ENCODE data around the gene ELFN2.

Gene ELFN2

DNA sequence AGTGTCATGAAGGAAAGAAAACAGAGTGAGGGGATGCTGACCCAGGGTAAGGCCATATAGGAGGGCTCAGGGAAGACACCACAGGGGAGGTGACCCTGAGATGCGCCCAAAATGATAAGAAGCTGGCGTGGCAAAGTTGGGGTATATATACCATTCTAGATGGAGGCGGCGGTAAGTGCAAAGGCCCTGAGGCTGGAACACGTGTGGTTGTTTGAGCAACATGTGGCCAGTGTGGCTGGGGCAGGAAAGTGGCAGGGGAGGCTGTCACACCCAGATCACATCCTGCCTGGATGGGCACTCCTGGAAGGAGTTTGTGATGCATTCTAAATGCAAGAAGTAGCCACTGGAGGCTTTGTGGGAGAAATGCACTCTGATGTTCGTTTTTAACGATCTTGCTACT is 74.8 kb downstream of the ELFN2 start:
- H3K27me3 ChIP-seq (replicated peaks; ENCODE audit: control insufficient read depth, insufficient read depth, low read length): peaks cover 66% of the 10 kb centered on the region
- no peak for DNase-seq (ENCODE audit: low read depth)
- no peaks in the 10 kb centered on the region for H3K36me3 ChIP-seq (ENCODE audit: control insufficient read depth, insufficient read depth, low read length, severe bottlenecking)
- H3K4me3 ChIP-seq (ENCODE audit: low read length): no peak overlapping the region
- peaks cover 3% of the 10 kb centered on the region for H3K9me3 ChIP-seq (ENCODE audit: control insufficient read depth, low read length)
- no peaks in the 10 kb centered on the region for H3K4me1 ChIP-seq (ENCODE audit: control insufficient read depth, insufficient read depth, low read length)
- no peak overlapping the region for H3K9ac ChIP-seq (ENCODE audit: low read length)

DNA sequence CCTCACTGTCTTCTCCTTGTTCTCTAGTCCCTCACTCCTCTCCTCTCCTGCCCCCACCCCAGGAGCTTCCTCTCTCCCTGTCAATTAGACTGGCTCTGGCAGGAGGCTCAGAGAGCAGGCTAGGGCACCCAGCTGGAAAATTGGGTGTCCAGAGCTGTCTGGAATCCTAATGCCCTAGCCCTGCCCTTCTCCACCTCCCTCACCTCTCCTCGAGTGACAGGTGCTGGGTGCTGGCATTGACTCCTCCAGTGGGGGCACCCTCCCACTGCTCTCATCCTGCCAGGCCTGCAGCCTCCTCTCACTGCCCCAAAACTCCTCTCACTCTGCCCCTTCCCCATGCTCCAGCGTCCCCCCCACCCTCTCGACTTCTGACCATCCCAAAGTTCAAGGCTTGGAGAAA is 76.0 kb downstream of the ELFN2 start:
- H3K27me3 ChIP-seq (replicated peaks; ENCODE audit: control insufficient read depth, insufficient read depth, low read length): peaks cover 53% of the 10 kb centered on the region
- no peak overlapping the region for H3K9ac ChIP-seq (ENCODE audit: low read length)
- no peak for DNase-seq (ENCODE audit: low read depth)

DNA sequence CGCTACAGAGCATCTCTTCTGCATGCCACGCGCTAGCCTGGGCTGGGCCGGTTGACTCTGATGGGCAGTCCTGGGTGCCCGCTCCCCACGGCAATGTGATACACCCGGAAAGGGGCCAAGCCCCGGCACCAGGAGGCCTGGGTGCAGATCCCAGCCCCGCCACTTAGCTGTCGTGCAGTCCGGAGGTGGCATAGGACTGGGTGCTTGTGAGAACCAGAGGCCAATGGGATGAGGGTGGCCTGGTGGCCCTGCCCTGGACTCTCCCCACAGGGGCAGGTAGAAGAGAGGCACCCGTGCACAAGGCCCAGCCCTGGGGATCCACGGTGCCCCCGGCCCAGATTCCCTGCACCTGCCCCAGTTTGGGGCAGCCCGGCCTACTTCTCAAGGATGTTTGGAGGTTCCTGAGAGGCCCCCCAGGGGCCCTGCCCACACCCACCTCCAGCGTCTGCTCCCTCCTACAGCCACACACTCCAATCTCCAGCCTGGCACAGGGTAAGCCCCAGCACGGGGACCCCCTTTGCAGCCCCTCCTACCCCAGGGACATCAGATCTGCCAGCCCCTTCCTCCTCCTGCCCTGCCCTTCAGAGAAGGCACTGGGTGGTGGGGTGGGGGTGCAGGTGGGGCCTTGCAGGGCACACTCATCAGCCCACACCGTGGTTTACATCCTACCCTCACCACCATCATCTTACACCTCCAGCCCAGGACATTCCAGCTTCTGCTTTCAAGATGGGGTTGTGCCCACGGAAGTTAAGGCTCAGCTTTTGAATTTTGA is 78.0 kb downstream of the ELFN2 start:
- Histone ChIP-seq H3K4me1 (ENCODE audit: control insufficient read depth, insufficient read depth, low read length) (peaks cover 12% of the 10 kb centered on the region), H3K27me3 (replicated peaks; ENCODE audit: control insufficient read depth, insufficient read depth, low read length) (peaks cover 35% of the 10 kb centered on the region), H3K9ac (ENCODE audit: low read length) (no peak overlapping the region), H3K9me3 (ENCODE audit: control insufficient read depth, low read length) (no peaks in the 10 kb centered on the region), H3K4me3 (ENCODE audit: low read length) (no peak overlapping the region), H3K36me3 (ENCODE audit: control insufficient read depth, insufficient read depth, low read length, severe bottlenecking) (no peaks in the 10 kb centered on the region)
- no peak for DNase-seq (ENCODE audit: low read depth)

More for the DNA sequence above, 76.0 kb downstream of the ELFN2 start:
- no peaks in the 10 kb centered on the region for H3K36me3 ChIP-seq (ENCODE audit: control insufficient read depth, insufficient read depth, low read length, severe bottlenecking)
- H3K4me3 ChIP-seq (ENCODE audit: low read length): no peak overlapping the region
- peaks cover 5% of the 10 kb centered on the region for H3K4me1 ChIP-seq (ENCODE audit: control insufficient read depth, insufficient read depth, low read length)
- H3K9me3 ChIP-seq (ENCODE audit: control insufficient read depth, low read length): no peaks in the 10 kb centered on the region

DNA sequence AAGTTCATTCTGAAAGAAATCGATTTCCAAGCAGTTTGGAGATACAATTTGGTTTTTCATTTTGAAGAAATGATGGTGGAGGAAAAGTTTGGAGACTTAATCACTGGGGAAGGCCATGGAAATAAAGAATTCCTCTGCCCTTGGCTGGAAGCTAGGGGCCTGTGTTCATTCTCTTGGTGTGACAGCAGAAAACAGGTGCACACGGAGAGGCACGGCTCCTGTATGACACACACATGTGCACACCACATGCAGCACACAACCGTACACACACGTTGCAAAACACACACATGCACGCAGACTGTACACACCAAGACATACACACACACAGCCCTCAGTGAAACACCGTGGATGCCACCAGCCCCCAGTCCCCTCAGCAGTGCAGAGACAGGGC is 80.8 kb downstream of the ELFN2 start:
- DNase-seq (ENCODE audit: low read depth): no peak
- H3K4me3 ChIP-seq (ENCODE audit: low read length): no peak overlapping the region
- H3K9ac ChIP-seq (ENCODE audit: low read length): no peak overlapping the region
- H3K36me3 ChIP-seq (ENCODE audit: control insufficient read depth, insufficient read depth, low read length, severe bottlenecking): no peaks in the 10 kb centered on the region
- H3K27me3 ChIP-seq (replicated peaks; ENCODE audit: control insufficient read depth, insufficient read depth, low read length): peaks cover 26% of the 10 kb centered on the region
- no peaks in the 10 kb centered on the region for H3K9me3 ChIP-seq (ENCODE audit: control insufficient read depth, low read length)
- peaks cover 12% of the 10 kb centered on the region for H3K4me1 ChIP-seq (ENCODE audit: control insufficient read depth, insufficient read depth, low read length)

DNA sequence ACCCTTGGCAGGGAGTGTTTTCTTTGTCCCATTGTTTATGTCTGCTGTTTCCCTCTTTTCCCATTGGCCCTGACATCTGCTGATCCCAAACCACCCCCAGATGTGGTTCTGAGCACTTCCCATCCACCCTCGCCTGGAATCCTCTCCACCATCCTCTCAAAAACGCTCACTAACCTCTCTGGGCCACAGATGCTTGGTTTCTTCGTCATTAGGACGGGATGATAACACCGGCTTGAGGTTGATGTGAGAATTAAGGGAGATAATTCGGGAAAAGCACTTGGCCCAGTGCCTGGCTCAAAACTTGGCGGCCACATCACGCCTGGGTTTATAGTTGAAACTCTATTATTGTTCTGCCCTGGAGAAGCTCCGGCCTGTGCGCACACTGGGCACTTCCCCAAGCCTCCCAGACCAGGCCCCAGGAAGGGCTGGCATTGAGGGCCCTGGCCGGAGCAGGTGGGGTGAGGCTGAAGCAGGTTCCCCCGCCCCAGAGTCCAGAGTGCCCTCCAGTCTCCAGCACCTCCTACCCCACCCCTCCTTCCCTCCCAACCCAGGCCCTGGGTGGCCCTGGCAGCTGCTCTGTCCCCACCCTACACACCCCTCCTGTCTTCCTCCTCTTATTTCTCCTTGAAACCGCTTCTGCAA is 81.3 kb downstream of the ELFN2 start:
- Histone ChIP-seq H3K4me3 (ENCODE audit: low read length) (no peak overlapping the region), H3K9ac (ENCODE audit: low read length) (no peak overlapping the region), H3K36me3 (ENCODE audit: control insufficient read depth, insufficient read depth, low read length, severe bottlenecking) (no peaks in the 10 kb centered on the region), H3K4me1 (ENCODE audit: control insufficient read depth, insufficient read depth, low read length) (peaks cover 12% of the 10 kb centered on the region), H3K27me3 (replicated peaks; ENCODE audit: control insufficient read depth, insufficient read depth, low read length) (peaks cover 25% of the 10 kb centered on the region), H3K9me3 (ENCODE audit: control insufficient read depth, low read length) (no peaks in the 10 kb centered on the region)
- peak; percentile 37 for DNase-seq (ENCODE audit: low read depth)

DNA sequence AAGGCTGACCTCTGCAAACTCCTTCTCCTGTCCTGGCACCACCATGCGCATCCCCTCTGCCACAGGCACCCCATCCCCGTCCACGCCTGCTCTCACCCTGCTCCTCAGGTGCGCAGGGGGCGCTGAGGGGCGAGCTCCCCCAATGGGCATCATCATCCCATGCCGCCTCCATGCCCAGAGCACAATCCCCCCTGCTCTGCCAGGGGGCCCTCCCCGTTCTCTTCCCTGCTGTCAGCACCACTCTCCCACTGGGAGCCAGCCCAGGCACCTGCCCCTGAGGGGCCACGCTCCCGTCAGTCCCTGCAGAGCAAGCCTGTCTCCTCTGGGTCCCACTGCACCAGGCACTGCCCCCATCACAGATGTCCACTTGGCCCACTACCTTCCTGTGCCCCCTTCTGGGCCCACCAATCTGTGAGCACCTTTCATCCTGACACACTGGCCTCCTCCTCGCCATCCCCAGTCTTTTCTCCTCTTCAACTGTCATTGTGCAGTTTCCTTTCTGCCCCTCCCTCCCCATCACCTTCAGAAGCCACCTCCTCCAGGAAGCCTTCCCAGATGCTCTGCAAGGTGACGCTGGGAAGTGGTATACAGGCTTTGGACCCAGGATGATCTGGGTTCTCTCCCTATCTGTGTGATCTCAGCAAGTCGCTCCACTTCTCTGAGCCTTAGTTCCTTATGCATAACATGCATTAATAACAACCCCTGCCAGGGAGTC is 82.4 kb downstream of the ELFN2 start:
- peaks cover 12% of the 10 kb centered on the region for H3K4me1 ChIP-seq (ENCODE audit: control insufficient read depth, insufficient read depth, low read length)
- no peak overlapping the region for H3K9ac ChIP-seq (ENCODE audit: low read length)
- no peaks in the 10 kb centered on the region for H3K9me3 ChIP-seq (ENCODE audit: control insufficient read depth, low read length)
- DNase-seq (ENCODE audit: low read depth): no peak
- no peaks in the 10 kb centered on the region for H3K36me3 ChIP-seq (ENCODE audit: control insufficient read depth, insufficient read depth, low read length, severe bottlenecking)
- H3K27me3 ChIP-seq (replicated peaks; ENCODE audit: control insufficient read depth, insufficient read depth, low read length): peaks cover 27% of the 10 kb centered on the region
- H3K4me3 ChIP-seq (ENCODE audit: low read length): no peak overlapping the region

DNA sequence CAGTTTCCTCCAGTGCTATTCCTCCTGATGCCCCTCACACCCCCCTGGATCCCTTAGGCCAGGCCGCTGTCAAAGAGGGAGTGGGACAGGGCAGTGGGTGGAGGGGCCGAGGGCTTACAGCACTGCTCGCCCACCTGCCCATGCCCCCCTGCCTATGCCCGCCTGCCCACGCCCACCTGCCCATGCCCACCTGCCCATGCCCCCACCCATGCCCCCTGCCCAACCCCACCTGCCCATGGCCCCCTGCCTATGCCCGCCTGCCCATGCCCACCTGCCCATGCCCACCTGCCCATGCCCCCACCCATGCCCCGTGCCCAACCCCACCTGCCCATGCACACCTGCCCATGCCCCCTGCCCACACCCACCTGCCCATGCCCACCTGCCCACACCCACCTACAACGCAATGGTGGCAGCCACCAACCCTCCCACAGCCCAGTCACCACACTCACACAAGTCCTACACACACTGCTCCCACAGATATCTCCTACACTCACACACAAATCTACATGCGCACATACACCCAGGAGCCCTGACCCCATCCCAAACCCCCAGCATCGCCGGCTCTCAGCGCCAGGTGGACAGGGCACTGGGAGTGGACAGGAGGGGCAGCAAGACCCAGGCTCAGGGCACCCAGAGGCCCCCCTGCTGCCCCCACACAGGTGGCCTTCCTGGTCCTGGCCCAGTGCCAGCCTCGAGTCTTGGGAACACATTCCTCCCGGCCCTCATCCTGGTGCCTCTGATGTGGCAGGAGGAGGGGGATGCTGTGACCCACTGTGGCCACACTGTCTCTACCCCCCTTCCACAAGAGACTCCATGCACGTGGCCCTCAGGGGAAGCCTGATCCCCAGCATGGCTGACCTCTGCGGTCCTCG is 83.2 kb downstream of the ELFN2 start:
- Histone ChIP-seq H3K9ac (ENCODE audit: low read length) (no peak overlapping the region), H3K36me3 (ENCODE audit: control insufficient read depth, insufficient read depth, low read length, severe bottlenecking) (no peaks in the 10 kb centered on the region), H3K27me3 (replicated peaks; ENCODE audit: control insufficient read depth, insufficient read depth, low read length) (peaks cover 29% of the 10 kb centered on the region), H3K9me3 (ENCODE audit: control insufficient read depth, low read length) (no peaks in the 10 kb centered on the region), H3K4me1 (ENCODE audit: control insufficient read depth, insufficient read depth, low read length) (peaks cover 12% of the 10 kb centered on the region), H3K4me3 (ENCODE audit: low read length) (no peak overlapping the region)
- no peak for DNase-seq (ENCODE audit: low read depth)

DNA sequence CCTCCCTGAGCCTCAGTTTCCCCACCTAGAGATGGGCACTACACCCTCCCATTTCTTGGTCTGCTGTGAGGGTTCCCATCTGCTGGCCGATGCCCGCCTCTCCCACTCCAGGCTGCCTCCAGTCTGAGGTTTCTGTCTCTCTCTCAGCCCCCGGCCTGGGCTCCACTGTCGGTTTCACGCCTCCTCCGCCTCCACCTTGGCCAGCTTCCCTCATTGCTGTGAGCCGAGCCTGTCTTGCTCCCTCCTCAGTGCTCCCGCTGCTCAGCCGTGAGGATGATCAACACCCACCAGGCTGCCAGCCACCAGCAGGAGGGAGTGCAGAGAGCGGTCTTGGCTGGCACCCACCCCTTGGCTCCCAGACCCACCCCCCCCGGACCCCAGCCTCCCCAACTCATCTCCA is 83.9 kb downstream of the ELFN2 start:
- no peak overlapping the region for H3K4me3 ChIP-seq (ENCODE audit: low read length)
- H3K9me3 ChIP-seq (ENCODE audit: control insufficient read depth, low read length): no peaks in the 10 kb centered on the region
- H3K9ac ChIP-seq (ENCODE audit: low read length): no peak overlapping the region
- H3K4me1 ChIP-seq (ENCODE audit: control insufficient read depth, insufficient read depth, low read length): peaks cover 12% of the 10 kb centered on the region
- H3K27me3 ChIP-seq (replicated peaks; ENCODE audit: control insufficient read depth, insufficient read depth, low read length): peaks cover 33% of the 10 kb centered on the region
- H3K36me3 ChIP-seq (ENCODE audit: control insufficient read depth, insufficient read depth, low read length, severe bottlenecking): no peaks in the 10 kb centered on the region
- no peak for DNase-seq (ENCODE audit: low read depth)

DNA sequence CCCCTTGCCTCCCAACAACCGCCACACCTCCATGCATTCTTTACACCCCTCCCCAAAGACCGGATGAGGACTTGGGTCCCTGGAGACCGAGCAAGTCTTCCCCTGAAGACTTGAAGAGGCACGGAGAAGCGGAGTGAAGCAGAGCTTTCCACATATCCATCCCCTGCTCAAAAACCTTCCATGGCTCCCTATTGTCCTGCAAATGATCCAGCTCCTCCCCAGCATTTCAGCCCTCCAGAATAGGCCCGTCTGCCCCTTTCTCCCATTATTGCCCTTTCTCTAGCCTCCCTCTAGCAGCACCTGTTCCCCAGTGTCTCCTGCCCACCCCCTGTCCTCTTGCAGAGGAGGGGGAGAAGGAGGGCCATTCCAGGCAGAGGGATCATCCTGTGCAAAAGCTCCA is 85.2 kb downstream of the ELFN2 start:
- no peaks in the 10 kb centered on the region for H3K36me3 ChIP-seq (ENCODE audit: control insufficient read depth, insufficient read depth, low read length, severe bottlenecking)
- peaks cover 35% of the 10 kb centered on the region for H3K27me3 ChIP-seq (replicated peaks; ENCODE audit: control insufficient read depth, insufficient read depth, low read length)
- no peak overlapping the region for H3K4me3 ChIP-seq (ENCODE audit: low read length)
- no peaks in the 10 kb centered on the region for H3K9me3 ChIP-seq (ENCODE audit: control insufficient read depth, low read length)
- no peak overlapping the region for H3K9ac ChIP-seq (ENCODE audit: low read length)
- H3K4me1 ChIP-seq (ENCODE audit: control insufficient read depth, insufficient read depth, low read length): peaks cover 15% of the 10 kb centered on the region
- DNase-seq (ENCODE audit: low read depth): no peak

DNA sequence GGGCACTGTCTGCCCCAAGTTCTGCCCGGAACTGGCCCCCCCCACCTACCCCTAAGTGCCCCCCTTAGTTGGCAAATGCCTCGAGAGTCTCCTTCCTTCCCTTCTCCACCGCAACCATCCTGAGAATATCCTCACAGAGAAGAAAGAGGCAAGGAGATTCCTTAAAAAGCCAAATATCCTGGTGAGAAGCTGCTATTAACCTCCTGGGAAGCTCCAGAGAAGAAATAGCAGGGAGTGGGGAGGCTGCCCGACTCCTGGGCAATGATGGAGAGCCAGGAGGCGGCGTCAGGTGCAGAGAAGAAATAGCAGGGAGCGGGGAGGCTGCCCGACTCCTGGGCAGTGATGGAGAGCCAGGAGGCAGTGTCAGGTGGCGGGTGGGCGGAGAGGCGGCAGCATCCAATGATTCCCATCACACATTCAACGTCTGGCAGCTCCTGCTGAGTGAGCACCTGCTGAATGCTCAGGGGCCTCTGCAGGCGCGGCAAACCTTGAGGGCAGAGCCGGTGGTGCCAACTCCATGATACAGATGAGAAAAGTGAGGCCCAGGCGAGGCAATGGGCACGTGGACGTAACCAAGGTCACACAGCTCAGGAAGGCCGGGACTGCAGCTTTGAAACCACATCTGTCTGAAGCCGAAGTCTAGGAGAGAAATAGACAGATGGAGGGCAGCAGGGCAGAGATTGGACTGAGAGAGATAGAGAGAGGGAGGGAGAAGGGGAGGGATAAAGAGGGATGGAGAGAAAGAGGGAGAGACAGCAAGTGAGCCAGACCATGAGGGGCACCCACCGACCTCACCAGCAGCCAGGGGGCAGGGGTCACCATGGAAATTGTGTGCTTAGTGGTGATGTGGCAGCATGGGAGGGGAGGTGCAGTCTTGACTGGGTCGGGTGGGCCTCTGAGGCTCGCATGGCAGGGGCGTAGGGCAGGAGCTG is 86.7 kb downstream of the ELFN2 start:
- no peak for DNase-seq (ENCODE audit: low read depth)
- H3K27me3 ChIP-seq (replicated peaks; ENCODE audit: control insufficient read depth, insufficient read depth, low read length): peaks cover 37% of the 10 kb centered on the region
- no peaks in the 10 kb centered on the region for H3K9me3 ChIP-seq (ENCODE audit: control insufficient read depth, low read length)
- no peaks in the 10 kb centered on the region for H3K36me3 ChIP-seq (ENCODE audit: control insufficient read depth, insufficient read depth, low read length, severe bottlenecking)
- no peak overlapping the region for H3K4me3 ChIP-seq (ENCODE audit: low read length)
- H3K4me1 ChIP-seq (ENCODE audit: control insufficient read depth, insufficient read depth, low read length): peaks cover 4% of the 10 kb centered on the region
- no peak overlapping the region for H3K9ac ChIP-seq (ENCODE audit: low read length)
